ES-I3 (cell line): ENCODE measurements around the gene GSTA4.

Source experiments
- H3K36me3 ChIP-seq: 2 replicates; pipeline ENCODE4 v1.6.1; 2013; ENCODE audit warnings: mild to moderate bottlenecking, low read length, control low read depth, moderate library complexity; ENCODE audit not compliant: insufficient read depth
- H3K4me1 ChIP-seq: 2 replicates; pipeline ENCODE4 v1.6.1; 2013; ENCODE audit warnings: mild to moderate bottlenecking, control low read depth, low read length; ENCODE audit not compliant: insufficient read depth
- H3K9ac ChIP-seq: 2 replicates; pipeline ENCODE4 v1.6.1; 2013; ENCODE audit warnings: low read depth, mild to moderate bottlenecking, low read length, moderate library complexity
- H3K9me3 ChIP-seq: 2 replicates; pipeline ENCODE4 v1.6.1; 2013; ENCODE audit warnings: mild to moderate bottlenecking, low read length, moderate library complexity; ENCODE audit not compliant: control insufficient read depth, insufficient read depth

GSTA4 gene

DNA sequence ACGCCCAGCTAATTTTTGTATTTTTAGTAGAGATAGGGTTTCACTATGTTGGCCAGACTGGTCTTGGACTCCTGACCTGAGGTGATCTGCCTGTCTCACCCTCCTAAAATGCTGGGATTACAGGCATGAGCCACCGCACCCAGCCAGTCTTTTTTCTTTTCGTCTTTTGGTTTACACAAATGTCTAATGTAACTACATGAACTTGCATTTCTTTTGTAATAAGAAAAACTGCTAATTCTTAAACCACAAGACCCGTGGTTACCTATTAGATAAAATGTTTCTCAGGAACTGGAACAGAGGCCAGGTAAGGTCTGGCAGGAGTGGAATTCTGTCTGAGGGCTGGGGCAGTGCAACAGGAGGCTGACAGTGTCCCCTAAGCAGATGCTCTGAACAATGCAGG, 52.9 kb downstream of the GSTA4 start:
- H3K9ac ChIP-seq = no peak overlapping the region
- peaks cover 13% of the 10 kb centered on the region for H3K4me1 ChIP-seq
- H3K36me3 ChIP-seq = no peaks in the 10 kb centered on the region
- H3K9me3 ChIP-seq = no peaks in the 10 kb centered on the region

DNA sequence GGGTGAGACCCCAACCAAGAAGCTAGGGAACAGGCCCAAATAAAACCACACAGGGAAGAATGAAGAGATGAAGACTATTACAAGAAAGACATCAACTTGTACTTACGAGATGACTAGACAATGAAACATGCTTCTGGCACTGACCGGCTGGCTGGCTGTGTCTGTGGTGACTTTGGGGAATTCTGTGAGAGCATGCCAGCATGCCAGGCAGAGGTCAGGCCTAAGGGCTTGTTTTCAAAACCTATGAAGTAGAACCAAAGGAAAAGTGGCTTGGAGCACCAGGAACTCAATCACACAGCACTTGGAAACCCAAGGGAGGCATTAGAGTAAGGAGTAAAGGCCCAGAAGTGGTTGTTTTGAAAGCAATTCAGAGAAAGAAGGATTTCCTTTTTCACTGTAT, 57.2 kb downstream of the GSTA4 start:
- Histone ChIP-seq H3K9me3 (no peaks in the 10 kb centered on the region), H3K36me3 (no peaks in the 10 kb centered on the region), H3K9ac (no peak overlapping the region), H3K4me1 (no peaks in the 10 kb centered on the region)

DNA sequence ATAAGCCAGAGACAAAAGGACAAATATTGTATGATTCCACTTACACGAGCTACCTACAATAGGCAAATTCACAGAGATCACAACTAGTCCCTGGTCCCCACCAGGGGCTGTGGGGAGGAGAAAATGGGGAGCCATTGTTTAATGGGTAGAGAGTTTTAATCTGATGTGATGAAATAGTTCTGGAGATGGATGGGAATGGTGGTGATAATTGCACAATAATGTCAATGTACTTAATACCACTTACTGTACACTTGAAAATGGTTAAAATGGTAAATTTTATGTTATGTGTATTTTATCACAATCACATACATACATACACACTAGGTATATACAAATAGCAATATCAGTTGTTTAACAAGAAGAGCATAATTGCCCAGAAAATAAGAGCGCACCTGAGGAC, 61.3 kb downstream of the GSTA4 start:
- Histone ChIP-seq H3K36me3 (peaks cover 4% of the 10 kb centered on the region; the same call in 1 of the 2 replicates), H3K4me1 (peaks cover 7% of the 10 kb centered on the region), H3K9me3 (peaks cover 11% of the 10 kb centered on the region), H3K9ac (no peak overlapping the region)

DNA sequence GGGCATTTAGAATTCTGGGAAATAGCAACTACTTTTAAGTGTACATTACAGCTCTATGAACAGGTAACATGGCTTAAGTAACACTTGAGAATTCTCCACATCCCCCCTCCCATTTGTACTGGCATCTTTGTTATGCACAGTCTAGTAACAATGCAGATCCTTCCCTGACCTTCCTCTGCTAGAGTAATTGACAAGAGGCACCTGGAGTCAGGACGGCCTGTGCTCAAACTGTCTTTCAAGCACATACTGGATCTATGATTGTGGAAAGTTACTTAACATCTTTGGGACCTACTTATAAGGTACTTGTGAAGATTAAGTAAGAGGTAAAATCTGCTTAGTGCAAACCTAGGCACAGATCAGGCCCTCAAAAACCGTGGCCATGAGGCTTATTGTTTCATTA, 63.7 kb downstream of the GSTA4 start:
- H3K4me1 ChIP-seq = peaks cover 7% of the 10 kb centered on the region
- H3K9ac ChIP-seq = no peak overlapping the region
- peaks cover 13% of the 10 kb centered on the region for H3K9me3 ChIP-seq
- peaks cover 4% of the 10 kb centered on the region; the same call in 1 of the 2 replicates for H3K36me3 ChIP-seq

DNA sequence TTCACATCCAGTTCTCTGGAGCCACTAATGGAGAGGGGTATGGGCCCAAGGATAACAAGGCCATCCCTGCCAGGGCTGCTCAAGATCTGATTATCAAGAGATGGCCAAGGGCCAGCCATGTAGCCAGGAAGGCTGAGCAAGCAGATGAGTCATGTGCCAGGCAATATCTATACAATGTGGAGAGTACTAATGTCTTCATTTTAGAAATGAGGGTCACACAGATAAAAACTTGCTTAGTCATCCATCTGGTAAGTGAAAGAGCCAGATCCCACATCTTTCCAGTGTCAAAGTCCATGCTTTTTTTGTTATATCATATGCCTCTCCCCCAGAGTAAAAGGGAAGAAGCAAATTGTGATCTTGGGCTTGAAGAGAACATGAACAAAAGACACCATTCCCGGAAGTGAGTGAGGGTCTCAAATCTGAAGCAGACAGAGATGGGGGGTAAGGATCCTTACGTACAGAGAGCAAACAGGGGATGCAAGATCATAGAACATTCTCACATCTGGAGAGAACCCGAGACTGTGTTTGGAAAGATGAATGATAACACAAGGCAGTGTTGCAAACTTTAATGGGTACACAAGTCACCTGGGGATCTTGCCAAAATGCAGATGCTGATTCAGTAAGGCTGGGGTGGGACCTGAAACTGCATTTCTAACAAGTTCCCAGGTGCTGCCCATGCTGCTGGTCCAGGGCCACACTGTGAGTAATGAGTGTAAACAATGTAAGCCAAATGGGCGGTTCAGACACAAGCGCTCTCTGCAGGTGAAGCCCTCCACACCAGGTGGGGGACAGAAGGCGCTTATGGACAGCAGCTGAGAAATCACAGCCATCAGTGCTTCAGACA, 65.5 kb downstream of the GSTA4 start:
- peaks cover 7% of the 10 kb centered on the region for H3K4me1 ChIP-seq
- peaks cover 13% of the 10 kb centered on the region for H3K9me3 ChIP-seq
- H3K9ac ChIP-seq = no peak overlapping the region
- H3K36me3 ChIP-seq = peaks cover 4% of the 10 kb centered on the region; the same call in 1 of the 2 replicates
